CD4-positive, alpha-beta T cell (primary cell): ENCODE data around the gene IQCE. TPM values are rescaled to one million over a fixed set of nuclear protein-coding genes. Genes with fewer than 3 reads are reported as not detected.

Experiments
- ATAC-seq: fragments of 200-7000 bp; cut with Tn5 transposase; one replicate; pipeline ENCODE4 v1.10.0; 2022; ENCODE audit warnings: mild to moderate bottlenecking; ENCODE audit not compliant: poor library complexity
- CTCF ChIA-PET: fragments of 350-600 bp; sonication (Branson Sonifier 250); formaldehyde crosslinking; loops from one replicate; lab custom pipeline; 2021; ENCODE audit warnings: antibody characterized with exemption, inconsistent platforms; lab: Charles Lee
- POLR2A ChIA-PET: fragments of 350-600 bp; sonication (Branson Sonifier 250); formaldehyde crosslinking; loops from one replicate; lab custom pipeline; 2021; ENCODE audit warnings: antibody characterized with exemption, inconsistent platforms; lab: Charles Lee
- DNase-seq, 14 experiments: peaks; one replicate each; pipeline ENCODE4 v3.0.0-alpha.2; 2013 to 2020; ENCODE audit warnings: mixed read lengths in 2 of 14
- H3K27ac ChIP-seq, 2 donors: one replicate each; pipeline versions ENCODE4 v1.5.1 to v1.7.0; 2013; ENCODE audit warnings: low read length in 2 of 2, low read depth in 1 of 2, mild to moderate bottlenecking in 1 of 2
- H3K27me3 ChIP-seq, 2 experiments: 1 replicate in 1 of 2; 2 replicates in 1 of 2; pipeline versions ENCODE4 v1.6.1 to v1.7.0; 2013; ENCODE audit warnings: low read length in 2 of 2, control low read depth in 1 of 2, mild to moderate bottlenecking in 1 of 2, moderate library complexity in 1 of 2; ENCODE audit not compliant: insufficient read depth in 2 of 2, control insufficient read depth in 1 of 2
- H3K36me3 ChIP-seq: one replicate; pipeline ENCODE4 v1.6.1; 2013; ENCODE audit warnings: low read length, control low read depth; ENCODE audit not compliant: insufficient read depth
- H3K4me1 ChIP-seq: one replicate; pipeline ENCODE4 v1.6.1; 2013; ENCODE audit warnings: low read length, control low read depth; ENCODE audit not compliant: insufficient read depth
- H3K4me3 ChIP-seq: one replicate; pipeline ENCODE4 v1.5.1; 2013; ENCODE audit warnings: mild to moderate bottlenecking, low read length, moderate library complexity
- H3K9me3 ChIP-seq, 2 experiments: 1 replicate in 1 of 2; 2 replicates in 1 of 2; pipeline versions ENCODE4 v1.6.1 to v1.7.0; 2013; ENCODE audit warnings: low read length in 2 of 2, mild to moderate bottlenecking in 2 of 2, control low read depth in 1 of 2, moderate library complexity in 1 of 2; ENCODE audit not compliant: control insufficient read depth in 1 of 2, insufficient read depth in 1 of 2
- H3K27ac Mint-ChIP-seq: one replicate; pipeline ENCODE4 v1.8.0; 2020; ENCODE audit warnings: mixed read lengths
- H3K27me3 Mint-ChIP-seq: one replicate; pipeline ENCODE4 v1.8.0; 2021; ENCODE audit warnings: mixed read lengths
- H3K36me3 Mint-ChIP-seq: one replicate; pipeline ENCODE4 v1.8.0; 2021; ENCODE audit warnings: low read depth, mixed read lengths
- H3K4me1 Mint-ChIP-seq: one replicate; pipeline ENCODE4 v1.8.0; 2021; ENCODE audit warnings: low read depth, mixed read lengths
- H3K4me3 Mint-ChIP-seq: one replicate; pipeline ENCODE4 v1.8.0; 2020; ENCODE audit warnings: mild to moderate bottlenecking, mixed read lengths
- H3K9me3 Mint-ChIP-seq: one replicate; pipeline ENCODE4 v1.8.0; 2020; ENCODE audit warnings: mixed read lengths
- CTCF ChIP-seq: fragments of 200-600 bp; IDR thresholded peaks from one replicate; pipeline ENCODE4 v1.8.0; 2022; ENCODE audit warnings: antibody characterized with exemption, mild to moderate bottlenecking
- intact Hi-C, 2 experiments: fragments of 100-400 bp; cut with DNase I in 1 of 2; cut with micrococcal nuclease in 1 of 2; formaldehyde crosslinking; loops; one replicate each; pipeline versions ENCODE4 v1.15.1 to v1.9.0; 2023 to 2025; cut with DNase I, micrococcal nuclease
- total RNA-seq, 174 experiments: library from RNA in 2 of 174; stranded (reverse) in 2 of 174; gene quantifications; one replicate each; pipeline ENCODE4 v1.2.3 and lab custom pipeline; 2021 to 2026

The IQCE gene
- total RNA-seq, 2 experiments from 2014 or later, result 4.3 to 5.6 TPM

DNA sequence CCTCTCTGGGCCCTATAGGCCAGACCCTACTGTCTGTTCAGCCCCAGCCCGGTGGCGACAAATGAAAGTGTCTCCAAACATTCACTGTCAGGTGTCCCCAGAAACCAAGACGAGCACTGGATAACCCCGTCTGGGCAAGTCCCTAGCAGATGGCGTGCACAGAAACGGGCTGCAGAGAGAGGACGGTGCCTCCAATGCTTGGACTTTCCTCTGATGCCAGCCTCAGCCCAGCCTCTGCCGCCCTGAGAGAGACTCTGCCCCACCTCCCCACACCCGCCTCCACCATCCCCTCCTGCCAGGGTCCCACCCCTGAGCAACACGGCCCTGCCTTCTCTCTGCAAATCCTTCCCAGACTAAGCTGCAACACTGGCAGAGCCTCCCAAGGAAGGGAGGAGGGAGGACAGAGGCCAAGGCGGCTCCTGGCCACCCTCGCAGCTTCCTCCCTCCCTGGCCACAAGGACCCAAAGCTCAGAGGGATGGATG is 46.6 kb upstream of the IQCE start:
- no peaks in the 10 kb centered on the region for H3K27me3 Mint-ChIP-seq
- H3K4me1 ChIP-seq, result peaks cover 78% of the 10 kb centered on the region
- DNase-seq, result peak in 4 of 14 experiments; percentile 31 to 80 (median 56)
- peak overlapping the region; percentile 85 to 97 for H3K27ac ChIP-seq
- H3K27ac Mint-ChIP-seq, result peak overlapping the region; percentile 98
- no peak for TF ChIP-seq CTCF
- H3K9me3 Mint-ChIP-seq, result no peaks in the 10 kb centered on the region
- no peak for ATAC-seq
- no peaks in the 10 kb centered on the region for H3K36me3 Mint-ChIP-seq
- H3K4me3 Mint-ChIP-seq, result peak overlapping the region; percentile 82
- no peaks in the 10 kb centered on the region for H3K36me3 ChIP-seq
- intact Hi-C loops, result no loop called here
- no peaks in the 10 kb centered on the region for H3K9me3 ChIP-seq
- no peaks in the 10 kb centered on the region for H3K27me3 ChIP-seq
- ChIA-PET POLR2A (interaction anchor here (1.6 to 6.3 kb wide), 2 partner anchors 12 to 198 kb away, joined by 6 to 218 read pairs; partner anchors contain the start of gene LFNG), CTCF (no interaction called here)
- peak overlapping the region; percentile 56 for H3K4me3 ChIP-seq
- peaks cover 62% of the 10 kb centered on the region for H3K4me1 Mint-ChIP-seq

DNA sequence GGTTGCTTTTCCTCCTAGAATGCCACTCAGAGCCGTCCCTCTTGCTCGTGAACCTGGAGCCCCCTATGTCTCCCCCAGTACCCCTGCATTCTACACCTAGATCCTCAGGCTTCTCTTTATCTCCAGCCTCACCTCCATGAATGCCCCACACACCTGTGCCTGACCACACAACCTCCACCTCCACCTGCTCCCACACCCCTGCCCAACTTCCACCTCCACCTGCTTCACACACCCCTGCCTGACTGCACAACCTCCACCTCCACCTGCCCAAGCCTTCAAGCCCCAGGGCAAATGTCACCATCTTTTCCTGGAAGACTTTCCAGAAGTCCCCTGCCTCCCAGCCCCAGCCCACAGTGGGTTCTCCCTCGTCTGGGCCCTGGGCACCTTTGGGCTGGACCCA is 46.1 kb upstream of the IQCE start:
- H3K4me1 Mint-ChIP-seq, result peaks cover 61% of the 10 kb centered on the region
- Histone ChIP-seq H3K4me3 (peak overlapping the region; percentile 56), H3K4me1 (peaks cover 73% of the 10 kb centered on the region), H3K27ac (peak overlapping the region; percentile 85 to 97), H3K9me3 (no peaks in the 10 kb centered on the region), H3K27me3 (no peaks in the 10 kb centered on the region), H3K36me3 (no peaks in the 10 kb centered on the region)
- DNase-seq, result peak in 1 of 14 experiments; percentile 14
- peak overlapping the region; percentile 82 for H3K4me3 Mint-ChIP-seq
- intact Hi-C loops, result no loop called here
- H3K36me3 Mint-ChIP-seq, result no peaks in the 10 kb centered on the region
- H3K27me3 Mint-ChIP-seq, result no peaks in the 10 kb centered on the region
- TF ChIP-seq CTCF, result no peak
- no peak for ATAC-seq
- peak overlapping the region; percentile 98 for H3K27ac Mint-ChIP-seq
- ChIA-PET POLR2A (interaction anchor here (6.3 kb wide), 1 partner anchor 12 kb away, joined by 218 read pairs; the partner anchor contains the start of gene LFNG), CTCF (no interaction called here)
- H3K9me3 Mint-ChIP-seq, result no peaks in the 10 kb centered on the region

DNA sequence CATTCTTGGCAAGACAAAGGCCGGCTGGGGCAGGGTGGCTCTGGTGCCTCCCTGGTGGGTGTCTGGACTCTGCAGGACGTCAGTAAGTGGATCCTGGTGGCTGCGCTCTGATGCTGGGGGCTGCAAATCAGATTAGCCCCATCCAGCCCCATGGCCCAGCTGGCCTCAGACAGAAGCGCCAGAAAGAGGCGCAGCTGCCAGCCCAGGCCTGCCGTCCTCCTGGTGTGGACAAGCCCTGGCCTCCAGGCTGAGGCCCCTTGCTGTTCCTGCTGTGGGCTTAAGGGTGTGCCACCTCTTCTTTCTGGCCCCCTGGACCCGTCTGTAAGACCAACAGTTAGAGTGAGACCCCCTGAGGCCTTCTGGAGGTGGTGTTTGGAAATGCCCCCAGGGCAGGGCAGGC is 45.1 kb upstream of the IQCE start:
- Histone ChIP-seq H3K27me3 (no peaks in the 10 kb centered on the region), H3K36me3 (no peaks in the 10 kb centered on the region), H3K4me1 (peaks cover 73% of the 10 kb centered on the region), H3K9me3 (no peaks in the 10 kb centered on the region), H3K27ac (peak overlapping the region in 1 of 2 donors; percentile 6), H3K4me3 (no peak overlapping the region)
- Mint-ChIP-seq H3K27ac (peak overlapping the region; percentile 98), H3K36me3 (no peaks in the 10 kb centered on the region), H3K4me1 (peaks cover 59% of the 10 kb centered on the region), H3K9me3 (no peaks in the 10 kb centered on the region), H3K27me3 (no peaks in the 10 kb centered on the region), H3K4me3 (no peak overlapping the region)
- POLR2A ChIA-PET, result no interaction called here
- TF ChIP-seq CTCF, result no peak
- intact Hi-C loops, result no loop called here
- no peak for DNase-seq
- CTCF ChIA-PET, result no interaction called here
- ATAC-seq, result no peak
